Stimulated activated CD4-positive, alpha-beta T cell treated with anti-CD3 and anti-CD28 coated beads, Interleukin-15, amount 100 ng/mL, for 1 hour (primary cell): Measurements from ENCODE around the gene FRMD4A.

ENCODE experiments used
- DNase-seq, 2 donors: peaks; one replicate each; pipeline ENCODE4 v3.0.0-alpha.2; 2020; ENCODE audit warnings: low read depth in 1 of 2, low spot score in 1 of 2

FRMD4A gene

DNA sequence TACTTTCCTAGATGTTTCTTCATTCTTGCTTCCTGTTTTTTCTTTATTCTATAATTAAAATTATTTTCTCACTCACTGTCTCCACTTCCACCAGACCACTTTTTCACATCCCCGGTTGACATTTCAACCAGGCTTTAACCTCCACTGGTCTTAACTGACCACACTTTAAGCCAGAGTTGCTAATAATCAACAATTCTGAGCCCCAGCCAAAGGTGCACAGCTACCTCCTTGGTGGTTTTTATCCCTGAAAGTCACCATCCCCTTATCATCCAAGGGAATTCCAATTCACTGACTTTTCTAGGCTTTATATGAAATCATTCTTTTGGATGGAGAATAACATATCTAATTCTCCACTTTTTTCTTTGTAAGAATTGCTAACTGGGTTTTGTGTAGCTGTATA lies 138.9 kb downstream of the FRMD4A start:
- no peak for DNase-seq

- DNase-seq: no peak
Measured at GRCh38 chr10:14191407-14191806, 139.3 kb downstream of the FRMD4A start.

GRCh38 chr10:14190702-14191101 lies 140.0 kb downstream of the FRMD4A start:
- DNase-seq: no peak

DNA sequence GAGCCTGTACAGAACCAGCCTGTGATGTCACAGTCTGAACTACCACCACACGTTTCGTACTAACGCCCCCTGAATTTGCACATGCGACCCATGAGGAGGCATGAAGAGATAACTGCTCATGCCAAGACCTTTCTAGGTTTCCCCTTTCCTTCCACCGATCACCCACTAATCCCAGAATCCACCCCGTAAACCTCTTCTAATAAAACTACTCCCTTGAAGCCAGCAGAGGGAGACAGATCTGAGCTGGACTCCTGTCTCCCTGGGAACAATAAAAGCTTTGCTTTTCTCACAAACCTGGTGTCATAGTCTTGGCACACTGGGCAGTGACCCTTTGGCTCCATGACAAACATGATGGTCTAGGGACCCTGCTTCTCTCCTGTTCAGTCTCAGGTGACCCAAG lies 144.5 kb downstream of the FRMD4A start:
- DNase-seq: no peak

DNA sequence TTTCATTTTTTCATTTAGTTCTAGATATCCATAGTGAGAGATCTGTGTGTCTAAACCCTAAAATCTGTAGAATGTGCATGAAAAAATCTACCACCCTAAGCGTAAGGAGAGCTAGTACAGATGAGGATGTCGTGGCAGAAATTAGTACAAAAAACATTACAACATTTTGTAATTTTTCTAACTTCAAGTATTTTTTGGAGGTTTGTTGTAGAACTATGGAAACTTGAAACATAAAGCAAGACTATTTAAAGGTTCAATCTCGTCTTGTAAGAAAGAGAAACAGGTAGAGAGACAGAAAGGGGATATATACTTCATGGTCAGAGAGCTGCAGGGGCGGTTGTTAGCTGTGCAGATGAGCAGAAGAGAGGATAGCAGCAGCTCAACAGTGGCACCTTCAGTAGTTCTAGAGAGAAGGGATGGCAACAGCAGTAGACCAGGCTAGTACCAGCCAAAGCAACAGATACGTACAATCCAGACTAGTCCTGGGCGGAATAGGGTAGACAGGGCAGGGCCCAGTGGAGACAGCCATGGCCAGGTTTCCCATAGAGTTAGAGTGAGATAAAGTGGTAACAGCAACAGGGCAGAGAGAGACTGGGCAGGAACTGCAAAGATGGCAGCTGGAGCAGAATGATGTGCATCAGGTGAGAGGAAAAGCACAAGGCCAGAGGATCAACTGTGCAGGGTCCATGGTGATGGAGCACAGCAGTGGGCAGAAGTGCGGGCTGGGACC lies 145.2 kb downstream of the FRMD4A start:
- no peak for DNase-seq

DNA sequence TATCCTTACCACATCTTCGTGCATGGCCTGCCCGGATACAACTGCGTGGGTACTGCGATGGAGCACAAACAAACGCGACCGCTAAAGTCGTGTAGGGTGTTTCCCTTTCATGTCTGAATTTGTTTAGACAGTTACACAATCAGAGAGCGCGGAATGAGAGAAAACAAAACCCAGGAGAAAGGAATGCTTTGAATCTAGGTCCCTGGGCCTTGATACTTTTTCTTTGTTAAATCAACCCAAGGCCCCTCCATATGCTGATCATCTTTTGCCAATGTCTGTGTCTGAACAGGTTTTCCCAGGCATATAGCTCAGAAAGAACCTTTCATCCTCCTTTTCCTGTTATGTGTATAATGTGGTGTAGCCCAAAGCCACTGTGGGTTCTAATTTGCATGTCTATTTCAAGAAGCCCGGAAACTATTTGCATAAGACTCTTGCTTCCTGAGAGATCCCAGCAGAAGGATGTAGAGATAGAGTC lies 145.8 kb downstream of the FRMD4A start:
- DNase-seq: no peak

DNA sequence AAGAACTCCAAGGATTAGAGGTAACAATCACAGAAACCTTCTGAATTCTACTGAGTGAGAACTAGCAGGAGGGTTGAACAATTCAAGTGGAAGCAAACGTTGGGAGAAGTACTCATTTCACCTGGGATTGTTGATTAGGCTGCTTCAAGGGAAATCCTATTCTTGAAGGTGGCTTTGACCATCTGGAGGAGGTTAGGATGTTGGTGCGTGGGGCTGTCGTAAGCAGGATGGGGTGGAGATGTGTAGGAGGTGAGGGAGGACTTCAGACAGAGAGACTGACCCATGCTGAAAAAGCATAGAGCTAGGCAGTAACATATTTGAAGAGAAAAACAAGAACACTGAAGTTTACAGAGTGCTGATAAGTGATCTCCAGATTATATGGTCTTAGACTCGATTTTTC lies 147.9 kb downstream of the FRMD4A start:
- no peak for DNase-seq

DNA sequence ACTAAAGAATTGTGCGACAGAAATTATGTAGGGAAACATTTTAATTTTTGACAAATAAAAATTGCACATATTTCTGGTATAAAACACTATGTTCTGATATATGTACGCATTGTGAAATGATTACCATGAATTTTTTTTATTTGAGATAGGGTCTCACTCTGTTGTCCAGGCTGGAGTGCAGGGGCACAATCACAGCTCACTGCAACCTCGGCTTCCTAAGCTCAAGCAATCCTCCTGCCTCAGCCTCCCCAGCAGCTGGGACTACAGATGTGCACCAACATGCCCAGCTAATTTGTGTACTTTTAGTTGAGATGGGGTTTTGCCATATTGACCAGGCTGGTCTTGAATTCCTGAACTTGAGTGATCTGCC lies 149.2 kb downstream of the FRMD4A start:
- DNase-seq: no peak

GRCh38 chr10:14180911-14181566 lies 149.7 kb downstream of the FRMD4A start:
- no peak for DNase-seq

- DNase-seq: no peak
Measured at GRCh38 chr10:14179251-14179650, 151.5 kb downstream of the FRMD4A start.

GRCh38 chr10:14173706-14174594 lies 156.8 kb downstream of the FRMD4A start:
- DNase-seq: no peak

GRCh38 chr10:14173391-14173705 lies 157.4 kb downstream of the FRMD4A start:
- no peak for DNase-seq

DNA sequence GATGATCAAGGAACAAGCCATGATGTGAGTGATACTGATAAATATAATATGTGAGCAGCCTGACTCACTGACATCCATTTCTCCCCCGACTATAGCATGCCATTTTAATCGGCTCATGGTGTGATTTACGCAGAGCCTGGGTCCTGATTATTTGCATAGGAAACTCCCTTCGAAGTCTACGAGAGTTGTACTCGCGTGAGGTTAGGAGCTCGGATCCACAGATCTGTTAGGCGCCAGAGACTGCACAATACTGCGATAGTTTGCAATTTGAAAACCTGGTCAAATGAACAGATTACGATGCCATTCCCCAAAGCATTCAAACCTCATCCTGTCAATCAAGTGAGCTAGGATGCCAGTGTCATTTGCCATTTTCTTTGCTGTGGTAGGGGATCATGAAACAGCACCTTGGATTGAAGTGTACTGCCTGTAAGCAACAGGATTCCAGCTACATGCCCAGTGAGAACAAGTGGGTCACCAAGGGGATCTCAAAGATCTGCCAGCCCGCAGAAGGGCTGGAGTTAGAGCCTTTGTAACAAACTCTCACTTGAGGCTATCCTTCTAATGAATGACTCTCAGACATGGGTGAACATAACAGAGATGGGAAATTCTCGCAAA lies 158.3 kb downstream of the FRMD4A start:
- no peak for DNase-seq

- no peak for DNase-seq
Measured at GRCh38 chr10:14171336-14171735, 159.4 kb downstream of the FRMD4A start.

GRCh38 chr10:14163377-14164086 lies 167.2 kb downstream of the FRMD4A start:
- no peak for DNase-seq

DNA sequence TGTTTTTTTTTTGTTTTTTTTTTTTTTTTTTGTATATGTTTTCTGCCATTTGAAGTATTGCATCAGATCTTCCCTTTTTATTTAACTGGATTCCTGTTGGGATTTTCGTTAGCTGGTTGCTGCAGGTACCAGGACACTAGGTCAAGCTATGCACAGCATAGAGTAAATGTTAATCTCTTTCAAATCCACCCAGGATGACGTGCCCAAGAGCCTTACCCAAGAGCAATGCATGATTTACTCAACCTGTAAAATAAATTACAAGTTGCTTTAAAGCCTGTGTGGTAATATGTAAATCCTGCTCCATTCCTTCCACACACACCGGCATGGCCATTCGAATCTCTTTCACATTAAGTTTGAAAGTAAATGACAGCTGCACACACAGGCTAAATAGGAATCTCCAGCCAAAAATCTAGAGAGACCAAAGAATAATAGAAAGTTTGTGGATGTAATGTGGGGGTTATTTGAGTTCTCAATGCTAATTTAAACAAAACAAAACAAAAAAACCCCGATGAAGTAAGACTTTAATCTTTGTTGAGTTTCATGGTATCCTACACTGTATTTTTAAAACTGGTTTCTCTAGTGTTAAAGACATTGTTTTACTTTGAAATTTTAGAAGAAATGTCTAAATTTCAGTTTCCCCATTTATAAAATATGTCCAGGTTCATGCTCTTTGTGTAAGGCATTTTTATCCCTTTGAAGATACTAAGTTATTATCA lies 167.9 kb downstream of the FRMD4A start:
- no peak for DNase-seq

DNA sequence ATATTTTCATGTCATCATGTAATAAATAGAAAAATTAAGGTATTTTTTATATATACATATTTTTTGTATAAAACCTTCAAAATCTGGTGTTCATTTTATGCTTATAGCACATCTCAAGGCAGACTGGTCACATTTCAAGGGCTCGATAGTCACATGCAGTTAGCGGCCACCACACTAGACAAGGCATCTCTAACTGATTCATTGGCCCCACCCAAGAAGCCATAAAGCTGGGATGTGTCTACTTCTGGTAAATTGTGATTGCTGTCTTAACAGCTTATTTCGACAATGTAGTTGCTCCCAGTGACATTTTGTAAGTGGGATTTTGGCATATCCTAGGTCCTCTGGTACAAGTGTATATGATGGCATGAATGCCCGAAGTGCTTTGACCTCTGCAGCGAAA lies 168.7 kb downstream of the FRMD4A start:
- no peak for DNase-seq

DNA sequence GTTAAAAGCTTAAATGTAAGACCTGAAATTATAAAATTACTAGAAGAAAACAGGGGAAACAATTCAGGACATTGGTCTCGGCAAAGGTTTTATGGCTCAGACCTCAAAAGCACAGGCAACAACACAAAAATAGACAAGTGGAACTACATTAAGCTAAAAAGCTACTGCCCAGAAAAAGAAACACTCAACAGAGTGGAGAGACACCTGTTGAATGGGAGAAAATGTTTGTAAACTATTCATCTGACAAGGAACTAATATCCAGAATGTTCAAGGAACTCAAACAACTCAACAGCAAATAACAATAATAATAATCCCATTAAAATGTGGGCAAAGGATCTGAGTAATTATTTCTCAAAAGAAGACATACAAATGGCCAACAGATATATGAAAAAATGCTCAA lies 170.4 kb downstream of the FRMD4A start:
- no peak for DNase-seq

DNA sequence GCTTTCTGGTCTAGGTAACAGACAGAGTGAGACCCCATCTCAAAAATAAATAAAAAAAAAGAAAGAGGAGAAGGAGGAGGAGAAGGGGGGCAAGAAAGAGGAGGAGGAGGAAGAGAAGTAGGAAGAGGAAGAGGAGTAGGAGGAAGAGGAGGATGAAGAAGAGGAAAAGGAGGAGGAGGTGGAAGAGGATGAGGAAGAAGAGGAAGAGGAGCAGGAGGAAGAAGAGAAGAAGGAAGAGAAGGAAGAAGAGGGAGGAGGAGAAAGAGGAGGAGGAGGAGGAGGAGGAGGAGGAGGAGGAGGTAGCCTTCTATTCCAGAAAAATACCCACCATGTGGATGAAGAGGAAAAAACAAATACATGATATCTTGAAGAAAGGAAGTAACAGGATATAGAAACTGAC lies 172.1 kb downstream of the FRMD4A start:
- DNase-seq: no peak

DNA sequence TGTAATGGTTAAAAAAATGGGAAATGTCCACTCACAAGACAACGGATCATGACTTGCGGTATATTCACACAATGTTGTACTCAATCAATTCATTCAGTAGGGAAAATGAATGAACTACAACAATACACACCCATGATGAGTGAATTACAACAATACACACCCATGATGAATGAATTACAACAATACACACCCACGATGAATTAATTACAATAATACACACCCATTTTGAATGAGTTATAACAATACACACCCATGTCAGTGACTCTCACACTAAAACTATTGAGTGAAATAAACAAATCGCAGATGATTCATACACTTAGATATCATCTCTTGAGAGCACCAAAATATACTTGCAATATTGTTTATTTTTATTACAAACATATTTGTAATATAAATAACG lies 174.6 kb downstream of the FRMD4A start:
- no peak for DNase-seq
